SU-DHL-6 (cell line): ENCODE results near the gene IRF8.

Experiments
- H2AFZ ChIP-seq: fragments of 200-600 bp; sonication (generic); 2 replicates; pipeline ENCODE4 v1.6.1; 2014; ENCODE audit warnings: low read depth, mild to moderate bottlenecking, moderate library complexity, mixed read lengths, antibody characterized with exemption, low read length; ENCODE audit not compliant: severe bottlenecking
- H3F3A ChIP-seq: fragments of 200-600 bp; shearing (Covaris generic); 2 replicates; pipeline ENCODE4 v1.6.0; 2016; ENCODE audit warnings: antibody characterized with exemption, mild to moderate bottlenecking; ENCODE audit not compliant: insufficient read depth
- H3K27ac ChIP-seq: fragments of 200-600 bp; sonication (generic); 2 replicates; pipeline ENCODE4 v1.5.1; 2016; ENCODE audit warnings: low read depth, mild to moderate bottlenecking, low read length, moderate library complexity, mixed read lengths
- H3K27me3 ChIP-seq: fragments of 200-600 bp; sonication (generic), shearing (Covaris generic); 2 replicates; pipeline ENCODE4 v1.6.0; 2014; ENCODE audit warnings: mild to moderate bottlenecking, low read length
- H3K36me3 ChIP-seq: fragments of 200-600 bp; sonication (generic); 2 replicates; pipeline ENCODE4 v1.6.1; 2014; ENCODE audit warnings: mild to moderate bottlenecking, low read length, mixed read lengths
- H3K4me2 ChIP-seq: fragments of 300-600, 200-600 bp; shearing (Covaris generic), sonication (generic); 2 replicates; pipeline ENCODE4 v1.6.0; 2014; ENCODE audit warnings: low read length, low read depth, mild to moderate bottlenecking; ENCODE audit not compliant: poor library complexity, severe bottlenecking
- H3K4me3 ChIP-seq: fragments of 200-600 bp; sonication (generic); 2 replicates; pipeline ENCODE4 v1.5.1; 2014; ENCODE audit warnings: antibody characterized with exemption, low read length, mild to moderate bottlenecking, mixed read lengths; ENCODE audit not compliant: insufficient read depth, poor library complexity, severe bottlenecking
- H3K79me2 ChIP-seq: fragments of 200-600 bp; sonication (generic); 2 replicates; pipeline ENCODE4 v1.6.1; 2014; ENCODE audit warnings: mild to moderate bottlenecking, low read length, moderate library complexity; ENCODE audit not compliant: insufficient read depth
- H3K9ac ChIP-seq: fragments of 200-600 bp; sonication (generic); 2 replicates; pipeline ENCODE4 v1.7.0; 2014; ENCODE audit warnings: mild to moderate bottlenecking, low read length
- H3K9me2 ChIP-seq: fragments of 200-600 bp; sonication (generic); replicated peaks from 2 replicates; pipeline ENCODE4 v1.6.1; 2014; ENCODE audit warnings: low read length; ENCODE audit not compliant: insufficient read depth
- H3K9me3 ChIP-seq: fragments of 200-600 bp; sonication (generic); 2 replicates; pipeline ENCODE4 v1.6.1; 2014; ENCODE audit warnings: low read length, mixed read lengths; ENCODE audit not compliant: insufficient read depth
- H4K20me1 ChIP-seq: fragments of 200-600 bp; sonication (generic); 2 replicates; pipeline ENCODE4 v1.6.1; 2014; ENCODE audit warnings: low read depth, mild to moderate bottlenecking, antibody characterized with exemption, low read length, moderate library complexity, mixed read lengths
- EZH2phosphoT487 ChIP-seq: fragments of 200-600 bp; sonication (generic), shearing (Covaris generic); conservative IDR thresholded peaks from 2 replicates; pipeline ENCODE4 v1.6.1; 2018; ENCODE audit warnings: mild to moderate bottlenecking, antibody characterized with exemption, low read length, moderate library complexity, mixed read lengths
- TF ChIP-seq, protein P1 (sequence below): fragments of 200-600 bp; sonication (generic); IDR thresholded peaks from one replicate; pipeline ENCODE4 v1.5.1; 2017; ENCODE audit warnings: antibody characterized with exemption, mild to moderate bottlenecking, low read length, moderate library complexity; ENCODE audit not compliant: insufficient read depth, poor library complexity, severe bottlenecking

The IRF8 gene

DNA sequence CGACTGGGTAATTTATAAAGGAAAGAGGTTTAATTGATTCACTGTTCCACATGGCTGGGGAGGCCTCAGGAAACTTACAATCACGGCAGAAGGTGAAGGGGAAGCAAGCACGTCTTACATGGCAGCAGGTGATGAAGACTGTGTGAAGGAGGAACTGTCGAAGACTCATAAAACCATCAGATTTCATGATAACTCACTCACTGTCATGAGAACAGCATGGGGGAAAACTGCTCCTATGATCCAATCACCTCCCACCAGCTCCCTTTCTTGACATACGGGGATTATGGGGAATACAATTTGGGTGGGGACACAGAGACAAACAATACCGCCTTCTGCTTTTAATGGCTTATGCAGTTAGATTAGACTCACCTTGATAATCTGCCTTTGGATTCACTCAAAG lies 19.4 kb upstream of the IRF8 start:
- TF ChIP-seq, protein P1, sequence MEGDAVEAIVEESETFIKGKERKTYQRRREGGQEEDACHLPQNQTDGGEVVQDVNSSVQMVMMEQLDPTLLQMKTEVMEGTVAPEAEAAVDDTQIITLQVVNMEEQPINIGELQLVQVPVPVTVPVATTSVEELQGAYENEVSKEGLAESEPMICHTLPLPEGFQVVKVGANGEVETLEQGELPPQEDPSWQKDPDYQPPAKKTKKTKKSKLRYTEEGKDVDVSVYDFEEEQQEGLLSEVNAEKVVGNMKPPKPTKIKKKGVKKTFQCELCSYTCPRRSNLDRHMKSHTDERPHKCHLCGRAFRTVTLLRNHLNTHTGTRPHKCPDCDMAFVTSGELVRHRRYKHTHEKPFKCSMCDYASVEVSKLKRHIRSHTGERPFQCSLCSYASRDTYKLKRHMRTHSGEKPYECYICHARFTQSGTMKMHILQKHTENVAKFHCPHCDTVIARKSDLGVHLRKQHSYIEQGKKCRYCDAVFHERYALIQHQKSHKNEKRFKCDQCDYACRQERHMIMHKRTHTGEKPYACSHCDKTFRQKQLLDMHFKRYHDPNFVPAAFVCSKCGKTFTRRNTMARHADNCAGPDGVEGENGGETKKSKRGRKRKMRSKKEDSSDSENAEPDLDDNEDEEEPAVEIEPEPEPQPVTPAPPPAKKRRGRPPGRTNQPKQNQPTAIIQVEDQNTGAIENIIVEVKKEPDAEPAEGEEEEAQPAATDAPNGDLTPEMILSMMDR, result no peak
- Histone ChIP-seq H3K27ac (no peak overlapping the region), H4K20me1 (no peaks in the 10 kb centered on the region), H3K9ac (no peak overlapping the region), H2AFZ (no peak overlapping the region), H3K36me3 (no peaks in the 10 kb centered on the region), H3K9me3 (no peaks in the 10 kb centered on the region), H3K4me3 (no peak overlapping the region), H3F3A (no peaks in the 10 kb centered on the region), H3K9me2 (no peaks in the 10 kb centered on the region), H3K79me2 (no peaks in the 10 kb centered on the region), H3K4me2 (no peak overlapping the region), H3K27me3 (no peaks in the 10 kb centered on the region)

- H3K9me3 ChIP-seq, result no peaks in the 10 kb centered on the region
- H3K9ac ChIP-seq, result no peak overlapping the region
- no peaks in the 10 kb centered on the region for H3K36me3 ChIP-seq
- H4K20me1 ChIP-seq, result no peaks in the 10 kb centered on the region
- no peaks in the 10 kb centered on the region for H3K27me3 ChIP-seq
- no peaks in the 10 kb centered on the region for H3F3A ChIP-seq
- H2AFZ ChIP-seq, result no peak overlapping the region
- H3K27ac ChIP-seq, result no peak overlapping the region
- no peaks in the 10 kb centered on the region for H3K79me2 ChIP-seq
- TF ChIP-seq, protein P1, result no peak
- no peak for TF ChIP-seq EZH2phosphoT487
- no peak overlapping the region for H3K4me2 ChIP-seq
- no peaks in the 10 kb centered on the region for H3K9me2 ChIP-seq
- H3K4me3 ChIP-seq, result no peak overlapping the region
These were observed 18.8 kb upstream of the IRF8 start for GRCh38 chr16:85879975-85880831.

GRCh38 chr16:85880861-85881260 lies 18.1 kb upstream of the IRF8 start:
- no peak overlapping the region for H3K9ac ChIP-seq
- H3F3A ChIP-seq, result no peaks in the 10 kb centered on the region
- no peak overlapping the region for H3K4me3 ChIP-seq
- no peaks in the 10 kb centered on the region for H4K20me1 ChIP-seq
- H3K9me3 ChIP-seq, result no peaks in the 10 kb centered on the region
- no peak overlapping the region for H2AFZ ChIP-seq
- no peak overlapping the region for H3K27ac ChIP-seq
- no peaks in the 10 kb centered on the region for H3K27me3 ChIP-seq
- H3K36me3 ChIP-seq, result no peaks in the 10 kb centered on the region
- no peaks in the 10 kb centered on the region for H3K9me2 ChIP-seq
- no peak overlapping the region for H3K4me2 ChIP-seq
- H3K79me2 ChIP-seq, result no peaks in the 10 kb centered on the region
- TF ChIP-seq EZH2phosphoT487, result no peak
- TF ChIP-seq, protein P1, result no peak
